ENCODE data around the gene TGFBR2.

The TGFBR2 gene

GRCh38 chr3:30729512-30729911 lies 123.1 kb downstream of the TGFBR2 start:
- no peak for DNase-seq

GRCh38 chr3:30729936-30730335 lies 123.5 kb downstream of the TGFBR2 start:
- no peak for DNase-seq

GRCh38 chr3:30730967-30731366 lies 124.6 kb downstream of the TGFBR2 start:
- DNase-seq: no peak

GRCh38 chr3:30733209-30733608 lies 126.8 kb downstream of the TGFBR2 start:
- DNase-seq: no peak

GRCh38 chr3:30733696-30734095 lies 127.3 kb downstream of the TGFBR2 start:
- no peak for DNase-seq

GRCh38 chr3:30737743-30738499 lies 131.5 kb downstream of the TGFBR2 start:
- no peak for DNase-seq

- no peak for DNase-seq
Measured at GRCh38 chr3:30738605-30739004, 132.2 kb downstream of the TGFBR2 start.

- DNase-seq: no peak
Measured at GRCh38 chr3:30741889-30742288, 135.5 kb downstream of the TGFBR2 start.

GRCh38 chr3:30742796-30743619 lies 136.6 kb downstream of the TGFBR2 start:
- DNase-seq: no peak
